Right lobe of liver (tissue), 6 donors: ENCODE measurements around the gene DUSP22. TPM values are rescaled to one million over a fixed set of nuclear protein-coding genes. Genes with fewer than 3 reads are reported as not detected.

Source experiments
- ATAC-seq, 4 donors: fragments of 200-7000 bp; cut with Tn5 transposase; one replicate each; pipeline ENCODE4 v1.9.1; 2020; ENCODE audit warnings: mild to moderate bottlenecking in 4 of 4, moderate library complexity in 4 of 4
- DNase-seq, 3 donors: peaks; one replicate each; pipeline ENCODE4 v3.0.0-alpha.2; 2020
- H3K27ac ChIP-seq, 3 donors: fragments of 200-600 bp; one replicate each; pipeline ENCODE4 v1.8.0; 2022
- H3K27me3 ChIP-seq, 2 donors: fragments of 200-600 bp; one replicate each; pipeline ENCODE4 v1.8.0; 2022
- H3K36me3 ChIP-seq, 4 donors: fragments of 200-600 bp; sonication (generic) in 1 of 4; one replicate each; pipeline versions ENCODE4 v1.5.1 to v1.8.0; 2017 to 2022; ENCODE audit warnings: control low read depth in 1 of 4
- H3K4me1 ChIP-seq, 4 donors: fragments of 200-600 bp; sonication (generic) in 1 of 4; one replicate each; pipeline versions ENCODE4 v1.5.1 to v1.8.0; 2017 to 2022; ENCODE audit warnings: control low read depth in 1 of 4
- H3K4me3 ChIP-seq, 3 donors: fragments of 200-600 bp; one replicate each; pipeline ENCODE4 v1.8.0; 2022
- H3K9me3 ChIP-seq, 4 donors: fragments of 200-600 bp; sonication (generic) in 1 of 4; one replicate each; pipeline versions ENCODE4 v1.5.1 to v1.8.0; 2017 to 2022; ENCODE audit warnings: control low read depth in 1 of 4
- POLR2A ChIP-seq: fragments of 450-650 bp; IDR thresholded peaks from one replicate; pipeline ENCODE4 v1.6.1; 2017; ENCODE audit warnings: antibody characterized with exemption, mild to moderate bottlenecking
- WGBS: methylation state at CpG from one replicate; pipeline ENCODE4 v1.1.6; 2018; ENCODE audit warnings: low coverage, low lambda C conversion rate; ENCODE audit not compliant: insufficient coverage; ENCODE audit errors: missing lambda C conversion rate; 5-methylcytosine and 5-hydroxymethylcytosine counted together
- intact Hi-C, 2 donors: fragments of 100-400 bp; cut with DNase I; formaldehyde crosslinking; loops; one replicate each; pipeline versions ENCODE4 v1.11.2 to v1.14.1; 2022
- total RNA-seq, 6 experiments: library from RNA; depleted of rRNA in 2 of 6; stranded (reverse); fragments of >200 nt in 2 of 6; fragmentation: NEBNext Ultra II Directional in 3 of 6; extraction: Animal tissue kit (Norgen Biotek cat#: 25700) in 3 of 6; gene quantifications; one replicate each; pipeline versions ENCODE4 v1.1.0 to v1.2.4, GENCODE V29; 2016 to 2023
- TF ChIP-seq, protein P1 (sequence below), 4 donors: fragments of 200-600 bp in 3 of 4; fragments of 450-650 bp in 1 of 4; IDR thresholded peaks; one replicate each; pipeline versions ENCODE4 v1.5.1 to v1.8.0; 2016 to 2022; ENCODE audit warnings: antibody characterized with exemption in 4 of 4, mild to moderate bottlenecking in 2 of 4
- donor health status: DM: no; HTN: yes; CAD: no.
- donor health status: DM: no; HTN: no; CAD: no.
- donor health status: DM: no; HTN: no; CAD: no.
- donor health status: DM: no; HTN: yes; CAD: no.
- donor health status: DM: no; HTN: yes; CAD: no.

The DUSP22 gene
- total RNA-seq, 6 experiments from 2014 or later = 20.6 to 24.8 (median 21.3) TPM

- peak in 1 of 4 donors; percentile 37 for ATAC-seq
- intact Hi-C loops = no loop called here
- H3K36me3 ChIP-seq = no peaks in the 10 kb centered on the region
These were observed 36.6 kb upstream of the DUSP22 start for GRCh38 chr6:255751-256083.

DNA sequence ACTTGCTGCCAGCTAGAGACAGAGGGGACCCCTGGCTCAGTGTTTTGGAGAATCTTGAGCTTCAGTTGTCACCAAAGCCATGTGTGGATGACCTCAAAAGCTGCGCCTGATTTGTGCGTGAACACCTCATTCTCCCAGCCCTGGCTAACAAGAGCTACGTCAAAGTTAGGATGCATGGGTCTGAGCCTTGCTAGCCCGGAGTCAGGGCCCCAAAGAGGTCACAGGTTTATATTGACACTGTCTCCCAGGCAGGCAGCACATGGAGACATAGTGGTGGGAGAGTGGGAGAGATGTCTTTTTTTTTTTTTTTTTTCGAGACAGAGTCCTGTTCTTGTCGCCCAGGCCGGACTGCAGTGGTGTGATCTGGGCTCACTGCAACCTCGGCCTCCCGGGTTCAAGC lies 36.1 kb upstream of the DUSP22 start:
- intact Hi-C loops = no loop called here
- H3K9me3 ChIP-seq = no peaks in the 10 kb centered on the region
- H3K27ac ChIP-seq = no peak overlapping the region
- H3K4me1 ChIP-seq = no peaks in the 10 kb centered on the region
- 60% methylated on average over 7 of the region's 9 CpGs for WGBS
- no peaks in the 10 kb centered on the region for H3K27me3 ChIP-seq
- no peak for DNase-seq
- no peaks in the 10 kb centered on the region for H3K36me3 ChIP-seq
- ATAC-seq = no peak
- H3K4me3 ChIP-seq = no peak overlapping the region
- TF ChIP-seq, protein P1, sequence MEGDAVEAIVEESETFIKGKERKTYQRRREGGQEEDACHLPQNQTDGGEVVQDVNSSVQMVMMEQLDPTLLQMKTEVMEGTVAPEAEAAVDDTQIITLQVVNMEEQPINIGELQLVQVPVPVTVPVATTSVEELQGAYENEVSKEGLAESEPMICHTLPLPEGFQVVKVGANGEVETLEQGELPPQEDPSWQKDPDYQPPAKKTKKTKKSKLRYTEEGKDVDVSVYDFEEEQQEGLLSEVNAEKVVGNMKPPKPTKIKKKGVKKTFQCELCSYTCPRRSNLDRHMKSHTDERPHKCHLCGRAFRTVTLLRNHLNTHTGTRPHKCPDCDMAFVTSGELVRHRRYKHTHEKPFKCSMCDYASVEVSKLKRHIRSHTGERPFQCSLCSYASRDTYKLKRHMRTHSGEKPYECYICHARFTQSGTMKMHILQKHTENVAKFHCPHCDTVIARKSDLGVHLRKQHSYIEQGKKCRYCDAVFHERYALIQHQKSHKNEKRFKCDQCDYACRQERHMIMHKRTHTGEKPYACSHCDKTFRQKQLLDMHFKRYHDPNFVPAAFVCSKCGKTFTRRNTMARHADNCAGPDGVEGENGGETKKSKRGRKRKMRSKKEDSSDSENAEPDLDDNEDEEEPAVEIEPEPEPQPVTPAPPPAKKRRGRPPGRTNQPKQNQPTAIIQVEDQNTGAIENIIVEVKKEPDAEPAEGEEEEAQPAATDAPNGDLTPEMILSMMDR (IDR thresholded peaks at IDR 0.05) = no peak
- TF ChIP-seq POLR2A = no peak

More at GRCh38 chr6:255751-256083, 36.6 kb upstream of the DUSP22 start:
- H3K4me3 ChIP-seq = no peak overlapping the region
- H3K27ac ChIP-seq = no peak overlapping the region
- no peaks in the 10 kb centered on the region for H3K27me3 ChIP-seq
- no peaks in the 10 kb centered on the region for H3K9me3 ChIP-seq
- DNase-seq = no peak
- no peaks in the 10 kb centered on the region for H3K4me1 ChIP-seq
- 67% methylated on average over 8 of the region's 8 CpGs for WGBS
- no peak for TF ChIP-seq POLR2A
- TF ChIP-seq, protein P1 (IDR thresholded peaks at IDR 0.05) = no peak

GRCh38 chr6:257031-257725 lies 35.1 kb upstream of the DUSP22 start:
- ATAC-seq = no peak
- intact Hi-C loops = no loop called here

DNA sequence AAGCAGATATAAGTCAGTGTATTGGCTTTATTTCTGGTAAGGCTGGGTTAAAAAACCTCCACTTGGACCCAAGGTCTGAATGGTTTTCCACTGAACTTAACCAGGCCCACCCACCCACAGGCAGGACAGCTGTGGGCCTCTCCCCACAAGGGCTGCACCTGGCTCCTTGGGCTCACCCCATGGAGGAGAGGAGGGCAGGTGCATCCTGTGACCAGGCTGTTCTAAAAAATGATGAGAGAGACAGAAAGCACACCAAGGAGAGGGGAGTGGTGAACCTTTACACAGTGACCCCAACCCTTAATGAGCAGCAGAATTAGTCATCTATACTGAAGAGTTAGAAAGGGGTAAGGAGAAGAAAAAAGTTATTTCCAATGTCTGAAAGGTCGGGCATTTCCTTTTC lies 34.5 kb upstream of the DUSP22 start:
- intact Hi-C loops = no loop called here
- ATAC-seq = peak in 1 of 4 donors; percentile 17
- Histone ChIP-seq H3K4me3 (no peak overlapping the region), H3K27me3 (no peaks in the 10 kb centered on the region), H3K36me3 (no peaks in the 10 kb centered on the region), H3K27ac (no peak overlapping the region), H3K9me3 (no peaks in the 10 kb centered on the region), H3K4me1 (no peaks in the 10 kb centered on the region)
- TF ChIP-seq, protein P1 (IDR thresholded peaks at IDR 0.05) = no peak
- TF ChIP-seq POLR2A = no peak
- DNase-seq = no peak
- 17% methylated on average over 1 of the region's 1 CpG for WGBS

More at GRCh38 chr6:257031-257725, 35.1 kb upstream of the DUSP22 start:
- no peak for DNase-seq
- 44% methylated on average over 8 of the region's 8 CpGs for WGBS
- no peaks in the 10 kb centered on the region for H3K9me3 ChIP-seq
- H3K27ac ChIP-seq = no peak overlapping the region
- H3K4me1 ChIP-seq = no peaks in the 10 kb centered on the region
- H3K27me3 ChIP-seq = no peaks in the 10 kb centered on the region
- H3K4me3 ChIP-seq = no peak overlapping the region
- TF ChIP-seq, protein P1 (IDR thresholded peaks at IDR 0.05) = no peak
- TF ChIP-seq POLR2A = no peak
- no peaks in the 10 kb centered on the region for H3K36me3 ChIP-seq
